HepG2 (cell line): ENCODE measurements around the gene SCAF11. TPM values are rescaled to one million over a fixed set of nuclear protein-coding genes. Genes with fewer than 3 reads are reported as not detected.

ENCODE experiments used
- ATAC-seq: fragments of 200-7000 bp; cut with Tn5 transposase; 3 replicates; pipeline ENCODE4 v1.9.1; 2020; ENCODE audit warnings: mild to moderate bottlenecking, moderate library complexity
- BruUV-seq: library from RNA; stranded (reverse); fragments of 400-500 nt; replicated peaks from 2 replicates; lab custom pipeline; 2021; lab: Mats Ljungman, UMichigan
- CTCF ChIA-PET: fragments of 300-600 bp; formaldehyde crosslinking; extraction: SDS; loops from one replicate; lab custom pipeline; 2021; ENCODE audit warnings: low total read pairs, inconsistent platforms, low intra/inter-chr PET ratio; lab: Yijun Ruan, JAX
- POLR2A ChIA-PET: fragments of 350-600 bp; sonication (Branson Sonifier 250); formaldehyde crosslinking; loops from one replicate; lab custom pipeline; 2020; ENCODE audit warnings: antibody characterized with exemption, inconsistent platforms; lab: Yijun Ruan, JAX
- DNase-seq: peaks from one replicate; pipeline ENCODE4 v3.0.0-alpha.2; 2015; ENCODE audit warnings: low spot score
- FAIRE-seq: peaks from 3 replicates; lab custom pipeline; 2011; peaks lifted over from hg19 to GRCh38; lab: Jason Lieb, UNC
- H2AFZ ChIP-seq: one replicate; pipeline ENCODE4 v1.6.1; 2011; ENCODE audit warnings: low read length, inconsistent platforms
- H3K27ac ChIP-seq: fragments of 300-600 bp; 3 replicates; pipeline ENCODE4 v1.8.0; 2011; ENCODE audit warnings: mixed run types, mild to moderate bottlenecking, mixed read lengths, low read length, inconsistent platforms; ENCODE audit not compliant: insufficient read depth; ENCODE audit errors: extremely low read length
- H3K27me3 ChIP-seq, 2 experiments: fragments of 200-600 bp in 1 of 2; 2 replicates in 1 of 2; 3 replicates in 1 of 2; pipeline versions ENCODE4 v1.6.0 to v1.8.0; 2011; ENCODE audit warnings: low read length in 2 of 2, mild to moderate bottlenecking in 2 of 2, moderate library complexity in 2 of 2, inconsistent platforms in 1 of 2; ENCODE audit not compliant: insufficient read depth in 2 of 2, control insufficient read depth in 1 of 2
- H3K36me3 ChIP-seq, 2 experiments: fragments of 200-600 bp in 1 of 2; replicated peaks in 1 of 2; 2 replicates in 1 of 2; 3 replicates in 1 of 2; pipeline versions ENCODE4 v1.5.1 to v1.8.0; 2011; ENCODE audit warnings: low read length in 2 of 2, inconsistent platforms in 1 of 2; ENCODE audit not compliant: insufficient read depth in 2 of 2, control insufficient read depth in 1 of 2
- H3K4me1 ChIP-seq: 2 replicates; pipeline ENCODE4 v1.5.1; 2012; ENCODE audit warnings: low read length, inconsistent platforms; ENCODE audit not compliant: insufficient read depth
- H3K4me2 ChIP-seq: 2 replicates; pipeline ENCODE4 v1.6.0; 2011; ENCODE audit warnings: low read depth, low read length, inconsistent platforms
- H3K4me3 ChIP-seq, 3 experiments: fragments of 200-600 bp in 1 of 3; sonication (generic), shearing (Covaris generic) in 1 of 3; replicated peaks in 1 of 3; 2 replicates each; pipeline ENCODE4 v1.5.1; 2011 to 2016; ENCODE audit warnings: low read length in 3 of 3, inconsistent platforms in 2 of 3, low read depth in 2 of 3, mild to moderate bottlenecking in 2 of 3, control low read depth in 1 of 3, mixed read lengths in 1 of 3; ENCODE audit not compliant: insufficient read depth in 1 of 3
- H3K79me2 ChIP-seq: one replicate; pipeline ENCODE4 v1.6.1; 2011; ENCODE audit warnings: low read length, inconsistent platforms; ENCODE audit not compliant: insufficient read depth
- H3K9ac ChIP-seq: 2 replicates; pipeline ENCODE4 v1.6.0; 2011; ENCODE audit warnings: mild to moderate bottlenecking, low read depth, low read length, inconsistent platforms; ENCODE audit not compliant: insufficient read depth
- H3K9me3 ChIP-seq: 2 replicates; pipeline ENCODE4 v1.5.1; 2012; ENCODE audit warnings: mild to moderate bottlenecking, low read length
- H4K20me1 ChIP-seq: 2 replicates; pipeline ENCODE4 v1.6.0; 2011; ENCODE audit warnings: inconsistent platforms, mild to moderate bottlenecking, low read length, moderate library complexity; ENCODE audit not compliant: insufficient read depth
- ADNP ChIP-seq: sonication (generic); formaldehyde crosslinking; IDR thresholded peaks from 2 replicates; pipeline ENCODE4 v1.4.0; 2020; ENCODE audit warnings: missing genetic modification reagents
- CENPX ChIP-seq: sonication (generic); formaldehyde crosslinking; IDR thresholded peaks from 2 replicates; pipeline ENCODE4 v1.9.0; 2021; ENCODE audit warnings: mild to moderate bottlenecking, missing genetic modification reagents, moderate library complexity
- ELF1 ChIP-seq: sonication (generic); formaldehyde crosslinking; IDR thresholded peaks from 2 replicates; pipeline ENCODE4 v1.4.0; 2020; ENCODE audit warnings: missing genetic modification reagents
- FOXK2 ChIP-seq: fragments of 450-650 bp; IDR thresholded peaks from 2 replicates; pipeline ENCODE4 v1.6.1; 2016
- PRPF4 ChIP-seq: fragments of 200-400 bp; formaldehyde crosslinking; IDR thresholded peaks from 2 replicates; pipeline ENCODE4 v1.6.1; 2016; ENCODE audit warnings: low read length, low read depth; ENCODE audit not compliant: poor library complexity, severe bottlenecking
- SP5 ChIP-seq: IDR thresholded peaks from 2 replicates; pipeline ENCODE4 v1.6.1; 2016; ENCODE audit warnings: low read depth, borderline replicate concordance
- SPEN ChIP-seq: sonication (generic); formaldehyde crosslinking; IDR thresholded peaks from 2 replicates; pipeline ENCODE4 v1.5.1; 2020; ENCODE audit warnings: low read depth, mild to moderate bottlenecking, missing genetic modification reagents
- TBX2 ChIP-seq: sonication (generic); formaldehyde crosslinking; IDR thresholded peaks from 2 replicates; pipeline ENCODE4 v1.5.0; 2020; ENCODE audit warnings: missing genetic modification reagents, mild to moderate bottlenecking, borderline replicate concordance
- U2AF1 ChIP-seq: fragments of 200-400 bp; formaldehyde crosslinking; optimal IDR thresholded peaks from 2 replicates; pipeline ENCODE3; 2017; ENCODE audit warnings: mild to moderate bottlenecking, low read depth, low read length
- XBP1 ChIP-seq: sonication (generic); formaldehyde crosslinking; IDR thresholded peaks from 2 replicates; pipeline ENCODE4 v1.5.0; 2020; ENCODE audit warnings: missing genetic modification reagents
- ZBTB33 ChIP-seq: sonication (generic); formaldehyde crosslinking; IDR thresholded peaks from 2 replicates; pipeline ENCODE4 v1.4.0; 2020; ENCODE audit warnings: missing genetic modification reagents
- ZNF143 ChIP-seq: sonication (generic); formaldehyde crosslinking; IDR thresholded peaks from 2 replicates; pipeline ENCODE4 v1.4.0; 2020; ENCODE audit warnings: missing genetic modification reagents
- ZNF776 ChIP-seq: sonication (generic); formaldehyde crosslinking; IDR thresholded peaks from 2 replicates; pipeline ENCODE4 v1.4.0; 2020; ENCODE audit warnings: mild to moderate bottlenecking, missing genetic modification reagents
- ZSCAN25 ChIP-seq: sonication (generic); formaldehyde crosslinking; IDR thresholded peaks from 2 replicates; pipeline ENCODE4 v1.8.0; 2022; ENCODE audit warnings: mild to moderate bottlenecking, missing genetic modification reagents
- WGBS: methylation state at CpG from one replicate; pipeline ENCODE4 v1.1.6; 2017; ENCODE audit warnings: low lambda C conversion rate; 5-methylcytosine and 5-hydroxymethylcytosine counted together
- in situ Hi-C: cut with HindIII; loops from 2 replicates; pipeline ENCODE4 v1.10.0; 2017; ENCODE audit warnings: low pct_unique_long_range_greater_than_20kb; ENCODE audit not compliant: extremely low pct_ligation_motif_present
- intact Hi-C: fragments of 100-400 bp; cut with micrococcal nuclease; formaldehyde crosslinking; loops from one replicate; pipeline ENCODE4 v1.10.0; 2022; ENCODE audit not compliant: unreplicated experiment
- polyA plus RNA-seq, 8 experiments: library from polyadenylated mRNA; depleted of rRNA in 3 of 8; stranded (reverse) in 7 of 8; unstranded in 1 of 8; fragments of >200 nt; fragmentation: Illumina TruSeq in 4 of 8; extraction: Trizol in 4 of 8; gene quantifications; 2 replicates each; pipeline versions ENCODE4 v1.2.1 to v1.2.3, GENCODE V29; 2011 to 2016; ENCODE audit warnings: low read depth in 4 of 8, missing spikeins in 1 of 8, mixed read lengths in 1 of 8; ENCODE audit not compliant: insufficient read depth in 1 of 8
- total RNA-seq, 5 experiments: library from RNA; depleted of rRNA; stranded (reverse); fragments of >200 nt; fragmentation: Illumina TruSeq; extraction: Trizol; gene quantifications; 2 replicates each; pipeline ENCODE4 v1.2.3, GENCODE V29; 2016; ENCODE audit warnings: low read depth in 1 of 5
- TF ChIP-seq, protein P1 (sequence below): sonication (generic); formaldehyde crosslinking; IDR thresholded peaks from 2 replicates; pipeline ENCODE4 v1.4.0; 2020; ENCODE audit warnings: missing genetic modification reagents, borderline replicate concordance

The SCAF11 gene
- total and polyA plus RNA-seq, 2 of the 13 experiments (the other 11 are each of a cell fraction or from before 2014, with no cell fraction given): 26.9 to 38.3 TPM

- TF ChIP-seq, protein P1, sequence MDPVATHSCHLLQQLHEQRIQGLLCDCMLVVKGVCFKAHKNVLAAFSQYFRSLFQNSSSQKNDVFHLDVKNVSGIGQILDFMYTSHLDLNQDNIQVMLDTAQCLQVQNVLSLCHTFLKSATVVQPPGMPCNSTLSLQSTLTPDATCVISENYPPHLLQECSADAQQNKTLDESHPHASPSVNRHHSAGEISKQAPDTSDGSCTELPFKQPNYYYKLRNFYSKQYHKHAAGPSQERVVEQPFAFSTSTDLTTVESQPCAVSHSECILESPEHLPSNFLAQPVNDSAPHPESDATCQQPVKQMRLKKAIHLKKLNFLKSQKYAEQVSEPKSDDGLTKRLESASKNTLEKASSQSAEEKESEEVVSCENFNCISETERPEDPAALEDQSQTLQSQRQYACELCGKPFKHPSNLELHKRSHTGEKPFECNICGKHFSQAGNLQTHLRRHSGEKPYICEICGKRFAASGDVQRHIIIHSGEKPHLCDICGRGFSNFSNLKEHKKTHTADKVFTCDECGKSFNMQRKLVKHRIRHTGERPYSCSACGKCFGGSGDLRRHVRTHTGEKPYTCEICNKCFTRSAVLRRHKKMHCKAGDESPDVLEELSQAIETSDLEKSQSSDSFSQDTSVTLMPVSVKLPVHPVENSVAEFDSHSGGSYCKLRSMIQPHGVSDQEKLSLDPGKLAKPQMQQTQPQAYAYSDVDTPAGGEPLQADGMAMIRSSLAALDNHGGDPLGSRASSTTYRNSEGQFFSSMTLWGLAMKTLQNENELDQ: peak; percentile 62; the same call in 1 of the 2 replicates
- TF ChIP-seq SP5 (no peak), ZNF143 (CRISPR knock-in tag) (peak; percentile 51; the same call in 1 of the 2 replicates), ZSCAN25 (CRISPR knock-in tag) (peak; percentile 90), SPEN (CRISPR knock-in tag) (peak; percentile 53)
Measured at GRCh38 chr12:45991284-45992249, 1.2 kb upstream of the SCAF11 start (continued).

GRCh38 chr12:45989721-45990467 lies 480 bp downstream of the SCAF11 start:
- Histone ChIP-seq H3K79me2 (peaks cover 56% of the 10 kb centered on the region), H4K20me1 (peaks cover 28% of the 10 kb centered on the region), H3K27me3 (no peaks in the 10 kb centered on the region), H3K9ac (peak overlapping the region; percentile 98), H3K4me1 (peaks cover 45% of the 10 kb centered on the region), H2AFZ (no peak overlapping the region), H3K4me2 (peak overlapping the region; percentile 77), H3K9me3 (no peaks in the 10 kb centered on the region), H3K4me3 (peak overlapping the region; percentile 80 to 90 (median 86)), H3K27ac (peak overlapping the region; percentile 98), H3K36me3 (peaks cover 0 to 15% of the 10 kb centered on the region in 2 experiments; a peak in 2 of 5 replicates)
- in situ Hi-C loops: no loop called here
- BruUV-seq: no TSS peak
- FAIRE-seq (no peak), ATAC-seq (peak; percentile 75), DNase-seq (peak; percentile 45)
- 2% methylated on average over 25 of the region's 71 CpGs for WGBS
- POLR2A ChIA-PET: interaction anchor here (0.8 to 3.2 kb wide), 7 partner anchors 9 to 534 kb away, joined by 3 to 24 read pairs (median 5); partner anchors contain the start of genes ARID2 and SLC38A1
- intact Hi-C loops: loop anchor here (1.0 to 10.0 kb wide), 5 partner anchors 81 to 375 kb away; partner anchors contain the start of genes ARID2 and SLC38A1
- CTCF ChIA-PET: no interaction called here
- TF ChIP-seq TBX2 (CRISPR knock-in tag) (peak; percentile 10; the same call in 1 of the 2 replicates), FOXK2 (no peak), ZBTB33 (CRISPR knock-in tag) (no peak), CENPX (CRISPR knock-in tag) (no peak), ZNF776 (CRISPR knock-in tag) (0 out of 2 replicates have a peak, but pooled peaks have one; percentile 22), U2AF1 (peak; percentile 10), ADNP (CRISPR knock-in tag) (no peak), ELF1 (peak; percentile 47; the same call in 1 of the 2 replicates), XBP1 (no peak), PRPF4 (no peak)
